GM08714 (cell line): ENCODE measurements around the gene GTF2H2.
"Not testable (repeated sequence)": the region's sequence is repeated elsewhere in the genome, so short reads cannot be mapped to it uniquely, and the experiment has no call there.

Source experiments
- H3K4me3 ChIP-seq: fragments of 200-500 bp; sonication (Bioruptor generic); 2 replicates; pipeline ENCODE4 v1.5.1; 2014; ENCODE audit warnings: mild to moderate bottlenecking, low read length, inconsistent platforms
- ZNF274 ChIP-seq: IDR thresholded peaks from 2 replicates; pipeline ENCODE4 v1.6.1; 2012; ENCODE audit warnings: mild to moderate bottlenecking, low read depth, low read length

GTF2H2 gene

GRCh38 chr5:71014176-71014575 lies 53.3 kb downstream of the GTF2H2 start:
- no peak for TF ChIP-seq ZNF274
- no peak overlapping the region for H3K4me3 ChIP-seq

GRCh38 chr5:71013575-71013974 lies 53.9 kb downstream of the GTF2H2 start:
- no peak overlapping the region for H3K4me3 ChIP-seq
- TF ChIP-seq ZNF274, result no peak

GRCh38 chr5:71011194-71011792 lies 56.2 kb downstream of the GTF2H2 start:
- H3K4me3 ChIP-seq, result no peak overlapping the region
- no peak for TF ChIP-seq ZNF274

- H3K4me3 ChIP-seq, result not testable (repeated sequence)
Measured at GRCh38 chr5:71006983-71007382, 60.5 kb downstream of the GTF2H2 start.
